OCI-LY3 (cell line): ENCODE results near the gene NCBP1.

Experiments
- EZH2phosphoT487 ChIP-seq: fragments of 200-600 bp; shearing (Covaris generic); IDR thresholded peaks from 2 replicates; pipeline ENCODE4 v1.6.1; 2018; ENCODE audit warnings: antibody characterized with exemption, mixed run types, low read depth
- TF ChIP-seq, protein P1 (sequence below): fragments of 200-600, 300-600 bp; sonication (generic); IDR thresholded peaks from 2 replicates; pipeline ENCODE4 v1.5.1; 2014; ENCODE audit warnings: antibody characterized with exemption, low read length, low read depth

DNA sequence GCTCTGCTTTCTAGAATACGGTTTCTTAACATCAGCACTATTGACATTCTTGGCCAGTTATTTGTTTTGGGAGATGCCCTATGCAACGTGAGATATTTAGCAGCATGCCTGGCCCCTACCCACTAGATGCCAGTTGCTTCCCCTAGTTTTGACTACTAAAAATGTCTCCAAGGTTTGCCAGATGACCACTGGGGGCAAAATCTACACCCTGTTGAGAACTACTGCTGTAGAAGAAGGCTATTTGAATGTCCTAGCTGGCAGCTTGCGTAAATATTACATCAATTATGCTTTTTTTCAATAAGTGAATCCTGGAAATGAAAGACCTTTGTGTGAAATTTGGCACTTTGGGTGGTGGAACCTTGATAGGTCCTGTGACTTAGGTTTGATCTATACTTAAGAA is 5.0 kb downstream of the NCBP1 start:
- TF ChIP-seq, protein P1, sequence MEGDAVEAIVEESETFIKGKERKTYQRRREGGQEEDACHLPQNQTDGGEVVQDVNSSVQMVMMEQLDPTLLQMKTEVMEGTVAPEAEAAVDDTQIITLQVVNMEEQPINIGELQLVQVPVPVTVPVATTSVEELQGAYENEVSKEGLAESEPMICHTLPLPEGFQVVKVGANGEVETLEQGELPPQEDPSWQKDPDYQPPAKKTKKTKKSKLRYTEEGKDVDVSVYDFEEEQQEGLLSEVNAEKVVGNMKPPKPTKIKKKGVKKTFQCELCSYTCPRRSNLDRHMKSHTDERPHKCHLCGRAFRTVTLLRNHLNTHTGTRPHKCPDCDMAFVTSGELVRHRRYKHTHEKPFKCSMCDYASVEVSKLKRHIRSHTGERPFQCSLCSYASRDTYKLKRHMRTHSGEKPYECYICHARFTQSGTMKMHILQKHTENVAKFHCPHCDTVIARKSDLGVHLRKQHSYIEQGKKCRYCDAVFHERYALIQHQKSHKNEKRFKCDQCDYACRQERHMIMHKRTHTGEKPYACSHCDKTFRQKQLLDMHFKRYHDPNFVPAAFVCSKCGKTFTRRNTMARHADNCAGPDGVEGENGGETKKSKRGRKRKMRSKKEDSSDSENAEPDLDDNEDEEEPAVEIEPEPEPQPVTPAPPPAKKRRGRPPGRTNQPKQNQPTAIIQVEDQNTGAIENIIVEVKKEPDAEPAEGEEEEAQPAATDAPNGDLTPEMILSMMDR = peak; percentile 16
- no peak for TF ChIP-seq EZH2phosphoT487
